ENCODE results near the gene PRR30. TPM values are rescaled to one million over a fixed set of nuclear protein-coding genes. Genes with fewer than 3 reads are reported as not detected.
"Not testable (repeated sequence)": the region's sequence is repeated elsewhere in the genome, so short reads cannot be mapped to it uniquely, and the experiment has no call there.

Gene PRR30
- total RNA-seq, 6 experiments from 2014 or later, result not detected

DNA sequence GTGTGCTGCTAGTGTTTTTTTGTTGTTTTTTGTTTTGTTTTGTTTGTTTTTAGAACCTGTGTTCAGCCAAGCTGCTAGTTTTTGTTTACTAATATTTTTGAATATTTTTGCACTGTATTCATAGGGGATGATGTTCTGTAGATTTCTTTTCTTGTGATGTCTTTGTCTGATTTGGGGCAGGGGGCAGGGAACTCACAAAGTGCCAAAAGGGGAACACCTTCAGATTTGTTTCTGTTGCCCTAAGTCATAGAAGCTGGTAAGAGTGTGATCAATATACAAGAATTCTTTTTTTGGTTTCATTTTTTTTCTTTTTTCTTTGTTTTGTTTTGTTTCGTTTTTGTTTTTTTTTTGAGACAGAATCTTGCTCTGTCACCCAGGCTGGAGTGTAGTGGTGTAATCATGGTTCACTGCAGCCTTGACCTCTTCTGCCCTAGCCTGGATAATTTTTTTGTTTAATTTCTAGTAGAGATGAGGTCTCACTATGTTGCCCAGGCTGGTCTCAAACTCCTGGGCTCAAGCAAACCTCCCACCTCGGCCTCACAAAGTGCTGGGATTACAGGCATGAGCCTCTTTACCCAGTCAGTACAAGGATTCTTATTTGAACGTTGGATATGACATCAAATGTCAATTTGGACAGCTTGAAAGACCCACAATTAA is 40.3 kb upstream of the PRR30 start:
- Mint-ChIP-seq H3K27me3 (ENCODE audit: insufficient read depth) (peaks cover 10% of the 10 kb centered on the region), H3K4me3 (no peak overlapping the region), H3K36me3 (ENCODE audit: low read depth) (no peaks in the 10 kb centered on the region), H3K4me1 (ENCODE audit: low read depth) (peaks cover 49% of the 10 kb centered on the region), H3K27ac (no peak overlapping the region), H3K9me3 (no peaks in the 10 kb centered on the region)
- no peak for DNase-seq
- TF ChIP-seq, protein P1, sequence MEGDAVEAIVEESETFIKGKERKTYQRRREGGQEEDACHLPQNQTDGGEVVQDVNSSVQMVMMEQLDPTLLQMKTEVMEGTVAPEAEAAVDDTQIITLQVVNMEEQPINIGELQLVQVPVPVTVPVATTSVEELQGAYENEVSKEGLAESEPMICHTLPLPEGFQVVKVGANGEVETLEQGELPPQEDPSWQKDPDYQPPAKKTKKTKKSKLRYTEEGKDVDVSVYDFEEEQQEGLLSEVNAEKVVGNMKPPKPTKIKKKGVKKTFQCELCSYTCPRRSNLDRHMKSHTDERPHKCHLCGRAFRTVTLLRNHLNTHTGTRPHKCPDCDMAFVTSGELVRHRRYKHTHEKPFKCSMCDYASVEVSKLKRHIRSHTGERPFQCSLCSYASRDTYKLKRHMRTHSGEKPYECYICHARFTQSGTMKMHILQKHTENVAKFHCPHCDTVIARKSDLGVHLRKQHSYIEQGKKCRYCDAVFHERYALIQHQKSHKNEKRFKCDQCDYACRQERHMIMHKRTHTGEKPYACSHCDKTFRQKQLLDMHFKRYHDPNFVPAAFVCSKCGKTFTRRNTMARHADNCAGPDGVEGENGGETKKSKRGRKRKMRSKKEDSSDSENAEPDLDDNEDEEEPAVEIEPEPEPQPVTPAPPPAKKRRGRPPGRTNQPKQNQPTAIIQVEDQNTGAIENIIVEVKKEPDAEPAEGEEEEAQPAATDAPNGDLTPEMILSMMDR (IDR thresholded peaks at IDR 0.05), result no peak

DNA sequence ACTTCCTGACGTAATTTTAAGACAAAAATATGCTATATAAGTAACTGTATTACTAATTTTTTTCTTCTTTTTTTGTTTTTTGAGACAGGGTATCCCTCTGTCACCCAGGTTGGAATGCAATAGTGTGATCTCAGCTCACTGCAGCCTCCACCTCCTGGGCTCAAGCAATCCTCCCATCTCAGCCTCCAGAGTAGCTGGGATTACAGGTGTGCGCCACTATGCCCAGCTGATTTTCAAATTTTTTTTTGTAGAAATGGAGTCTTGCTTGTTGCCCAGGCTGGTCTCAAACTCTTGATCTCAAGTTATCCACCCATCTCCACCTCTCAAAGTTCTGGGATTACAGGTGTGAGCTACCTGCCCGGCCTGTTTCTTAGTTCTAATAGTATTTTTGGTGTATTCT is 39.3 kb upstream of the PRR30 start:
- TF ChIP-seq, protein P1 (IDR thresholded peaks at IDR 0.05), result no peak
- Mint-ChIP-seq H3K4me1 (ENCODE audit: low read depth) (peaks cover 41% of the 10 kb centered on the region), H3K36me3 (ENCODE audit: low read depth) (no peaks in the 10 kb centered on the region), H3K9me3 (no peaks in the 10 kb centered on the region), H3K4me3 (no peak overlapping the region), H3K27me3 (ENCODE audit: insufficient read depth) (peaks cover 10% of the 10 kb centered on the region), H3K27ac (no peak overlapping the region)
- DNase-seq, result no peak

DNA sequence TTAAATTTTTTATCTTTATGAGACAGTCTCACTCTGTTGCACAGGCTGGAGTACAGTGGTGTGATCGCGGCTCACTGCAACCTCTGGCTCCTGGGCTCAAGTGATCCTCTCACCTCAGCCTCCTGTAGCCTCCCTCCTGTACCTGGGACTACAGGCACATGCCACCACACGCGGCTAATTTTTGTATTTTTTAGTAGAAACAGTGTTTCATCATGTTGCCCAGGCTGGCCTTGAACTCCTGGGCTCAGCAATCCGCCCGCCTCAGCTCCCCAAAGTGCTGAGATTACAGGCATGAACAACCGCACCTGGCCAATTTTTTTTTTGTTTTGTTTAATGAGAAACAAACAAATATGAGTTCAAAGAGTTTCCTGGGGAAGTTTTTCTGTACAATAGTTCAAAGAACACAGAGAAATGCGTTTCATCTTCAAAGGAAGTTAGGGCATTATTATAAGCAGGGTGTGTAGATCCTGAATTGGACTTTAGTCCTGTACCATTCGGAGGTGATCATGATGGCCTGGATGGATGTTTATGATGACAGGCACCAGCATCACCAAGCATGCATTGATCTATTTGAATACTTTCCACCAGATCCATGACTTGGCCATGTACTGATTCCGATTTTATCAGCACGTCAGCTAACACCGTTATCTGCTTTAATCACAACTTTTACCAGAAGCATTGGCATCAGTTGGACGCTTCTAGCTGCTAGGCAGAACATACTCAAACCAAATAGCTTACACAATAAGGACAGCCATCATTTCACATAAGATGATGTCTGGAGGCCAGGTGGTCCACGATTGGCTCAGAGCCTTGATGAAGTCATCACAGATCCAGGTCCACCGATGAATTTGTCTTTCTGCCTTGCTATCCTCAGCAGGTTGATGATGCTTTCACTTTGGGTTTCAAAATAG is 38.5 kb upstream of the PRR30 start:
- no peaks in the 10 kb centered on the region for H3K36me3 Mint-ChIP-seq (ENCODE audit: low read depth)
- TF ChIP-seq, protein P1 (IDR thresholded peaks at IDR 0.05), result no peak
- DNase-seq, result no peak
- H3K4me3 Mint-ChIP-seq, result no peak overlapping the region
- no peaks in the 10 kb centered on the region for H3K9me3 Mint-ChIP-seq
- H3K27ac Mint-ChIP-seq, result no peak overlapping the region
- peaks cover 35% of the 10 kb centered on the region for H3K4me1 Mint-ChIP-seq (ENCODE audit: low read depth)
- peaks cover 9% of the 10 kb centered on the region for H3K27me3 Mint-ChIP-seq (ENCODE audit: insufficient read depth)

DNA sequence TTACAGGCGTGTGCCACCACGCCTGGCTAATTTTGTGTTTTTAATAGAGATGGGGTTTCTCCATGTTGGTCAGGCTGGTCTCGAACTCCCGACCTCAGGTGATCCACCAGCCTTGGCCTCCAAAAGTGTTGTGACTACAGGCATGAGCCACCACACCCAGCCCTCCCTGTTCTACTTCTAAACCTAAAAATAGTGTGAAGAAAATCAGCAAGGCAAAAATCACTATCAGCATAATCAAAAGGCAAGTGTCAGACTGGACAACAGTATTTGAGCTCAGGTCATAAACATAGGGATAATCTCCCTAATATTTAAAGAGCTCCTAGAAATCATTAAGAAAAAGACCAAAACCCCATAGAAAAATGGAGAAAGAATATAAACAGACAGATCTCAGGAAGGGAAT is 36.6 kb upstream of the PRR30 start:
- peaks cover 18% of the 10 kb centered on the region for H3K4me1 Mint-ChIP-seq (ENCODE audit: low read depth)
- H3K9me3 Mint-ChIP-seq, result not testable (repeated sequence)
- H3K27me3 Mint-ChIP-seq (ENCODE audit: insufficient read depth), result peaks cover 19% of the 10 kb centered on the region

DNA sequence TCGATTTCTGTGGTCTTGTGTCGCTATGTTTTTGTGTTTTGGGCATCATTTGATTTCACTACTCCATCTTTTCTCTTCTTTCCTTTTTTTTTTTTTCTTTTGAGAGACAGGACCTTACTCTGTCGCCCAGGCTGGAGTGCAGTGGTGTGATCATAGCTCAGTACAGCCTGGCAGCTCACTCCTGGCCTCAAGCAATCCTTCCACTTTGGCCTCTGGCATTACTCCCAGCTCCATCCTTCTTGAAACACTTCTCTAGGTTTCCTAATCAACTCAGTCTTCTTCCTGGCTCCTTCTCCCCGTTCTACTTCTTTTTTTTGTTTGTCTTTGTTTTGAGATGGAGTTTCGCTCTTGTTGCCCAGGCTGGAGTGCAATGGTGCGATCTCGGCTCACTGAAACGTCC is 36.1 kb upstream of the PRR30 start:
- no peaks in the 10 kb centered on the region for H3K36me3 Mint-ChIP-seq (ENCODE audit: low read depth)
- DNase-seq, result no peak
- H3K27ac Mint-ChIP-seq, result no peak overlapping the region
- TF ChIP-seq, protein P1 (IDR thresholded peaks at IDR 0.05), result no peak
- H3K4me3 Mint-ChIP-seq, result no peak overlapping the region
- H3K4me1 Mint-ChIP-seq (ENCODE audit: low read depth), result peaks cover 18% of the 10 kb centered on the region
- peaks cover 22% of the 10 kb centered on the region for H3K27me3 Mint-ChIP-seq (ENCODE audit: insufficient read depth)
- H3K9me3 Mint-ChIP-seq, result no peaks in the 10 kb centered on the region

More for the DNA sequence above, 36.6 kb upstream of the PRR30 start:
- not testable (repeated sequence) for H3K27ac Mint-ChIP-seq; H3K4me3 Mint-ChIP-seq; H3K36me3 Mint-ChIP-seq (ENCODE audit: low read depth); DNase-seq

DNA sequence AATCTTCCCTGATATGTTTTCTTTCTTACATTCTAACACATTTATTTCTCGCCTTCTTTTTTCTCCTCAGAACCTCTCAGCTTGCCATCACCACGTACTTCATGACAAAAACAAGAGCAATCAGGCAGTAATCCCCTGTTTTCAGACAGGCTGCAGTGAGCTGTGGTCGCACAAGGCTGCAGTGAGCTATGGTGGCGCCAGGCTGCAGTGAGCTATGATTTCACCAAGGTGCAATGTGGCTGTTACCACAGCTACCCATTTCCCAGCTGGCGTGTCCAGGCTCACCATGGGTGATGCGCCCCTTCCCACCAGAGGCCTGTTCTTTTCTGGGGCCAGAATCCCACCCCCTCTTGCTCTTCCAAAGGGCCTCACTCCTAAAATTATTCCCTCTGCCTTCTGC is 35.4 kb upstream of the PRR30 start:
- Mint-ChIP-seq H3K36me3 (ENCODE audit: low read depth) (no peaks in the 10 kb centered on the region), H3K4me1 (ENCODE audit: low read depth) (peaks cover 12% of the 10 kb centered on the region), H3K9me3 (no peaks in the 10 kb centered on the region), H3K27me3 (ENCODE audit: insufficient read depth) (peaks cover 26% of the 10 kb centered on the region), H3K4me3 (no peak overlapping the region), H3K27ac (no peak overlapping the region)
- no peak for DNase-seq
- TF ChIP-seq, protein P1 (IDR thresholded peaks at IDR 0.05), result no peak
